ENCODE data around the gene OPTC. TPM values are rescaled to one million over a fixed set of nuclear protein-coding genes. Genes with fewer than 3 reads are reported as not detected.

The OPTC gene
- total and polyA plus RNA-seq, 9 of the 15 experiments (the other 6 are each of a cell fraction or from before 2014, with no cell fraction given), result not detected

DNA sequence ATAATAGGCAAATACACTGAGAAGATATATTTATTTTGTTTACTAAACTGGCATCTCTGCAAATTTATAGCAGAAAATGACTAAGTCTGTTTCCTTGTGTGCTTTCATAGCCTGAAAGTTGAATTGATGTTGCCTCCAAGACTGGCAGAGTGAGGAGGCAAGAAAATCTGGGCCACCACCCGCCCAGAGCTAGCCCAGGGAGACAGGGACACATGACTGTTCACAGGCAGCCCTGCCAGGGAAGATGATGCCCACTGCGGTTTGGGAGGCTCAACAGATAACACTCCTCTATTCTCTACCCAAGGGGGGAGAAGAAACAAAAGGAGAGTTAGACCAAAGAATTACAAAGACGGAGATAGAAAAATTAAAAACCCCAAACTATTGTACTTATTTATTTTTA lies 37.1 kb downstream of the OPTC start:
- no peak for ATAC-seq

More for the DNA sequence above, 37.1 kb downstream of the OPTC start:
- Histone ChIP-seq H3K4me3 (no peak overlapping the region), H3K36me3 (ENCODE audit: control insufficient read depth, insufficient read depth, low read length) (no peaks in the 10 kb centered on the region), H4K20me1 (replicated peaks; ENCODE audit: control insufficient read depth, insufficient read depth, low read length) (no peaks in the 10 kb centered on the region), H3K27me3 (ENCODE audit: control insufficient read depth in 2 of 2, insufficient read depth in 2 of 2, low read length in 2 of 2) (peaks cover 26 to 61% of the 10 kb centered on the region in 2 experiments), H3K9me1 (ENCODE audit: control insufficient read depth, insufficient read depth, low read length) (no peaks in the 10 kb centered on the region), H3K9ac (ENCODE audit: insufficient read depth in 1 of 2, low read depth in 2 of 2, low read length in 2 of 2) (no peak overlapping the region), H3K4me2 (ENCODE audit: insufficient read depth, low read length) (no peak overlapping the region), H3K79me2 (ENCODE audit: control insufficient read depth, insufficient read depth, low read length) (no peaks in the 10 kb centered on the region), H3K4me1 (replicated peaks in 1 of 2; ENCODE audit: control insufficient read depth in 2 of 2, insufficient read depth in 2 of 2, low read length in 2 of 2) (no peaks in the 10 kb centered on the region), H3K27ac (ENCODE audit: extremely low read depth, low read depth, low read length) (no peak overlapping the region), H2AFZ (ENCODE audit: low read depth, low read length) (no peak overlapping the region), H3K9me3 (replicated peaks; ENCODE audit: control insufficient read depth, insufficient read depth, low read depth, low read length) (no peaks in the 10 kb centered on the region)
- 0% methylated on average over 3 of the region's 3 CpGs for WGBS (ENCODE audit: insufficient coverage, low coverage, missing lambda C conversion rate)
- POLR2A ChIA-PET, result interaction anchor here (0.9 kb wide), 1 partner anchor 58 kb away, joined by 3 read pairs; no protein-coding TSS in a partner anchor
- DNase-seq (ENCODE audit: extremely low read depth in 1 of 4, low spot score in 3 of 4) (no peak), FAIRE-seq (no peak)
- intact Hi-C loops (cut with micrococcal nuclease), result no loop called here
- no peak for TF ChIP-seq MYBL2 (IDR thresholded peaks at IDR 0.05; ENCODE audit: low read depth)
- TF ChIP-seq MYBL2 (CRISPR knock-in tag; IDR thresholded peaks at IDR 0.05; ENCODE audit: borderline replicate concordance), result no peak
- no peak for TF ChIP-seq ZNF347 (CRISPR knock-in tag; IDR thresholded peaks at IDR 0.05; ENCODE audit: low read depth)
- no peak for TF ChIP-seq ZBTB1 (CRISPR knock-in tag; IDR thresholded peaks at IDR 0.05; ENCODE audit: borderline replicate concordance, low read depth)
- TF ChIP-seq, protein P1, sequence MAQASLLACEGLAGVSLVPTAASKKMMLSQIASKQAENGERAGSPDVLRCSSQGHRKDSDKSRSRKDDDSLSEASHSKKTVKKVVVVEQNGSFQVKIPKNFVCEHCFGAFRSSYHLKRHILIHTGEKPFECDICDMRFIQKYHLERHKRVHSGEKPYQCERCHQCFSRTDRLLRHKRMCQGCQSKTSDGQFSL (CRISPR knock-in tag; IDR thresholded peaks at IDR 0.05), result no peak
- TF ChIP-seq, protein P1 (tag; IDR thresholded peaks at IDR 0.05), result no peak
- TF ChIP-seq FOXA1 (IDR thresholded peaks at IDR 0.05; ENCODE audit: borderline replicate concordance), result no peak
- TF ChIP-seq DDX20 (tag; IDR thresholded peaks at IDR 0.05; ENCODE audit: low read depth), result no peak
- TF ChIP-seq, protein P2, sequence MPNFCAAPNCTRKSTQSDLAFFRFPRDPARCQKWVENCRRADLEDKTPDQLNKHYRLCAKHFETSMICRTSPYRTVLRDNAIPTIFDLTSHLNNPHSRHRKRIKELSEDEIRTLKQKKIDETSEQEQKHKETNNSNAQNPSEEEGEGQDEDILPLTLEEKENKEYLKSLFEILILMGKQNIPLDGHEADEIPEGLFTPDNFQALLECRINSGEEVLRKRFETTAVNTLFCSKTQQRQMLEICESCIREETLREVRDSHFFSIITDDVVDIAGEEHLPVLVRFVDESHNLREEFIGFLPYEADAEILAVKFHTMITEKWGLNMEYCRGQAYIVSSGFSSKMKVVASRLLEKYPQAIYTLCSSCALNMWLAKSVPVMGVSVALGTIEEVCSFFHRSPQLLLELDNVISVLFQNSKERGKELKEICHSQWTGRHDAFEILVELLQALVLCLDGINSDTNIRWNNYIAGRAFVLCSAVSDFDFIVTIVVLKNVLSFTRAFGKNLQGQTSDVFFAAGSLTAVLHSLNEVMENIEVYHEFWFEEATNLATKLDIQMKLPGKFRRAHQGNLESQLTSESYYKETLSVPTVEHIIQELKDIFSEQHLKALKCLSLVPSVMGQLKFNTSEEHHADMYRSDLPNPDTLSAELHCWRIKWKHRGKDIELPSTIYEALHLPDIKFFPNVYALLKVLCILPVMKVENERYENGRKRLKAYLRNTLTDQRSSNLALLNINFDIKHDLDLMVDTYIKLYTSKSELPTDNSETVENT (CRISPR knock-in tag; IDR thresholded peaks at IDR 0.05), result no peak
- TF ChIP-seq CBX5 (IDR thresholded peaks at IDR 0.05; ENCODE audit: borderline replicate concordance, low read depth), result no peak
- TF ChIP-seq, protein P3, sequence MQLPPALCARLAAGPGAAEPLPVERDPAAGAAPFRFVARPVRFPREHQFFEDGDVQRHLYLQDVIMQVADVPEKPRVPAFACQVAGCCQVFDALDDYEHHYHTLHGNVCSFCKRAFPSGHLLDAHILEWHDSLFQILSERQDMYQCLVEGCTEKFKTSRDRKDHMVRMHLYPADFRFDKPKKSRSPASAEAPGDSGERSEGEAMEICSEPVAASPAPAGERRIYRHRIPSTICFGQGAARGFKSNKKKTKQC (CRISPR knock-in tag; IDR thresholded peaks at IDR 0.05), result no peak
- TF ChIP-seq, protein P4, sequence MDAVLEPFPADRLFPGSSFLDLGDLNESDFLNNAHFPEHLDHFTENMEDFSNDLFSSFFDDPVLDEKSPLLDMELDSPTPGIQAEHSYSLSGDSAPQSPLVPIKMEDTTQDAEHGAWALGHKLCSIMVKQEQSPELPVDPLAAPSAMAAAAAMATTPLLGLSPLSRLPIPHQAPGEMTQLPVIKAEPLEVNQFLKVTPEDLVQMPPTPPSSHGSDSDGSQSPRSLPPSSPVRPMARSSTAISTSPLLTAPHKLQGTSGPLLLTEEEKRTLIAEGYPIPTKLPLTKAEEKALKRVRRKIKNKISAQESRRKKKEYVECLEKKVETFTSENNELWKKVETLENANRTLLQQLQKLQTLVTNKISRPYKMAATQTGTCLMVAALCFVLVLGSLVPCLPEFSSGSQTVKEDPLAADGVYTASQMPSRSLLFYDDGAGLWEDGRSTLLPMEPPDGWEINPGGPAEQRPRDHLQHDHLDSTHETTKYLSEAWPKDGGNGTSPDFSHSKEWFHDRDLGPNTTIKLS (IDR thresholded peaks at IDR 0.05; ENCODE audit: borderline replicate concordance, low read depth), result no peak
- CTCF ChIA-PET (ENCODE audit: low intra/inter-chr PET ratio), result no interaction called here
- in situ Hi-C loops (cut with MboI), result no loop called here
- no TSS peak for BruUV-seq (replicated peaks)

Data from K562 (cell line).